ENCODE measurements around the gene BAD.
"Not testable (repeated sequence)": the region's sequence is repeated elsewhere in the genome, so short reads cannot be mapped to it uniquely, and the experiment has no call there.

BAD gene

DNA sequence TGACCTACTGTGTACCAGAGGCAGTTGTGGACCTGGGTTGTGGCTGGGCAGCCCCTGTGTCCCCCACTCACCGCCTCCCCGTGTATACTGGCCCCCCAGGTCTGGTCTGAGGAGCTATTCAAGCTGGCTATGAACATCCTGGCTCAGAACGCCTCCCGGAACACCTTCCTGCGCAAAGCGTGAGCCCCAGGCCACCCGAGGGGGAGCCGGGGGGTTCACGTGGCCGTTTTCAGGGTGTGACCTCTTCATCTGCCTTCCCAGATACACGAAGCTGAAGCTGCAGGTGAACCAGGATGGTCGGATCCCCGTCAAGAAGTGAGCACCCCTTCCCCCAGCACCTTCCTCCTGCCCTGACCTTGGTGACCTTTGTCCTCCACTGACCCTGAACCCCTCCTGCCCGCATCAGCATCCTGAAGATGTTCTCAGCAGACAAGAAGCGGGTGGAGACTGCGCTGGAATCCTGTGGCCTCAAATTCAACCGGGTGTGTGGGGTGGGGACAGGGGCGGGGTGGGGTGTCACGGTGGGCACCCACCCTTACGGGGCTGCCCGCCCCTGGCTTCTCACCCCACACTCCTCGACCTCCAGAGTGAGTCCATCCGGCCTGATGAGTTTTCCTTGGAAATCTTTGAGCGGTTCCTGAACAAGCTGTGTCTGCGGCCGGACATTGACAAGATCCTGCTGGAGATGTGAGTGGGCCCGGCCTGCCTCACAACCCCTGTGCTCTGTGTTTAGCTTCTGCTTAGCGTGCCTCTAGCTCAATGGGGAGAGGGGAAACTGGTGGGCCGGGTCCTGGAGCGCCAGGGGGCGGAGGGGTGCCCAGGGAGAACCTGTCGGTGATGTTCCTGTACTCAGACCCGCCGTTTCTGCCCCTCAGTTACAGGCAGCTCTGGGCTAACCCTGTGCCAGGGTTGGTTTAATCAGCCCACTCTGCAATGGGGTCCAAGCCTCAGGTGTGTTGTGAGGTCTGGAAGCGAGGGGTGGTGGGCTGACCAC lies 29.0 kb downstream of the BAD start:
- no peak for DNase-seq

DNA sequence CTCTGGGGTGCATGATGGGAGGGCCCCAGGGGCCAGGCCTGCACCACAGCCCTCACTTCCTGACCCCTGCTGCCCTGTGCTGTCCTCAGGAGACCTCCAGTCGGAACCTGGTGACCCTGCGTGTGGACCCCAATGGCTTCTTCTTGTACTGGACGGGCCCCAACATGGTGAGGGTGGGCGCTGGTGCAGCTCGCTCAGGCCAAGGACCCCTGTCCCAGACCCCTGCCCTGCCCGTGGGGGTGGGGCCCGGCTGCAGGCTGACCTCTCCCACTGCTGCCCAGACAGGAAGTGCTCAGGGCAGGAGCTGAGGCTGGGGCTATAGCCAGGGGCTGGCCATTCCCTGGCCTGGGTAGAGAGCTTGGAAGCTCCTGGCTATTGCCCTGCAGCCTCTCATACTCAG lies 30.1 kb downstream of the BAD start:
- no peak for DNase-seq

DNA sequence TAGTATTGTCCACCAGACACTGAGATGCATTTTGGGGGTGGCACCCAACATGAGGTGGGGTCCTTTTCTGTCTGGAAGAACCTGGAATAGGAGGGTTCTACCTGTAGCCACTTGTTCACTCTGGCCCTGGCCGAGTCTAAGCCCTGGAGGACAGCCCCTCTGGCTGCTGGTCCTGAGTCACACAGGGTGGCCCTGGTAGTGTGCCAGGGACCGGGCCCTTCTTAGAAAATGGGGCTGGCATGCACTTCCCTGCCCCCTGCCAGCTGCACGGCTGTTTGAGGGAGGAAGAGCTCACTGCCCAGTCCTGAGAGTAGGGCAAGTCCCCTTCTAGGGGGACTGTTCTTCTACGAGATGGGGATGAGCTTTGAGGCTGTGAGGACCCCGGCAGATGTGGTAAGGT lies 31.0 kb downstream of the BAD start:
- peak; percentile 58 for DNase-seq

DNA sequence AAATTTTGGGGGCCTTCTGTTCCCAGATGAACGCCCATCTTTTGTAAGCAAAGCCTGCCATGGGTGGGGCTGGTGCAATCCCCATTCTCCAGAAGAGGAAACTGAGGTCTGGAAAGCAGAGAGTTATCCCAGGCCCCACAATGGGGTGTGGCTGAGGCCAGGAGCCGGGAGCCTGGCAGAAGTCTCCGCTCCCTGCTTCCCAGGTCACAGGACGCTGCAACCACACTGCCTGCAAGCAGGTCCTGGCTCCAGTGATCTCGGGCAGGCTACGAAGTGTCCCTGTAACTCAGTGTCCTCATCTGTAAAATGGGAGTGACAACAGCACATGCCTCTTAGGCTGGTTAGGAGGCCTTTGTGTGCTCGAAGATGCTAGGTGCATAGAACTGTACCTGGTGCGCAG lies 31.4 kb downstream of the BAD start:
- DNase-seq: no peak

DNA sequence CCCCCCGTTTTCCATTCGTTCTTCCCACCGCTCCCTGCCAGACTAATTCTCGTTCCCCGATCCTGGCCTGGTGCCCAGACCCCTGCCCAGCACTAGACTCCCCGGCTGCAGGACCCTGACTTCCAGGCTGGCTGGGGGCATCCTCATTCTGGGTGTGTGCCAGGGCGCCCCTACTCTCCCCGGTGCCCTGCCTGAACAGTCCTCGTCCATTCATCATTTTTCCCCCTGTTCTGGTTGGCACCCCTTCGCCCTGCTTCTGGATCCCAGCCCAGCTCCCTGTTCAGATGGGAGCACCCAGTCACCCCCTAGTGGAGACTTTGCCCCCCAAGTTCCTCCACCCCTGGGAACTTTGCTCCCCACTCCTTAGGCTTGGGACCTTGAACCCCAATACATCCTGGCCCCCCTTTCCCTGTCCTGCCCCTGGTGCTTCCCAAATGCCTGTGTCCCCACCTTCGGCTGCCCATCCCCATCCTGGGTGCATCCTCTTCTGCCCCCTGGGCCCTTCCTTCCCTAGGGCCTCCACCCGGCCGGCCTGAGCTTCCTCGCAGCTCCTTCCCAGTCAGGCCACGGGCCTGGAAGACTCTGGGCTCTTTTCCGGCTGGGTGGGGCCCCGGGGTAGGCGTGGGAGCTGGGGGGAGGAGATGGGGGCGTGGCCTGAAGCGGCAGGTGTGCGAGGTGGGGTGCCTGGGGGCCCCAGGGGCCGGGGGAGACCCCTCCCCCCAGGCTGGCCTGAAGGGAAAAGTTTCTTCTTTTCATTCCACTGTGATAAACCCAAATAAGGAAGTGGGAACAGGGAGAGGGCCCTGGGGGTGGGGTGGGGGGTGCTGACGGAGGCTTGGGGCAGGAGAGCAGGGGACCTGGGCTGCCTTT lies 32.2 kb downstream of the BAD start:
- DNase-seq: peak; percentile 61

- DNase-seq: no peak
Observed at GRCh38 chr11:64251753-64252002, 32.8 kb downstream of the BAD start.

- peak; percentile 63 for DNase-seq
Observed at GRCh38 chr11:64251016-64251752, 33.3 kb downstream of the BAD start, which contains the start of gene PLCB3. TSS of gene PLCB3 (plus strand) at chr11:64251530. CDS start at chr11:64251650, 120 bp downstream.

DNA sequence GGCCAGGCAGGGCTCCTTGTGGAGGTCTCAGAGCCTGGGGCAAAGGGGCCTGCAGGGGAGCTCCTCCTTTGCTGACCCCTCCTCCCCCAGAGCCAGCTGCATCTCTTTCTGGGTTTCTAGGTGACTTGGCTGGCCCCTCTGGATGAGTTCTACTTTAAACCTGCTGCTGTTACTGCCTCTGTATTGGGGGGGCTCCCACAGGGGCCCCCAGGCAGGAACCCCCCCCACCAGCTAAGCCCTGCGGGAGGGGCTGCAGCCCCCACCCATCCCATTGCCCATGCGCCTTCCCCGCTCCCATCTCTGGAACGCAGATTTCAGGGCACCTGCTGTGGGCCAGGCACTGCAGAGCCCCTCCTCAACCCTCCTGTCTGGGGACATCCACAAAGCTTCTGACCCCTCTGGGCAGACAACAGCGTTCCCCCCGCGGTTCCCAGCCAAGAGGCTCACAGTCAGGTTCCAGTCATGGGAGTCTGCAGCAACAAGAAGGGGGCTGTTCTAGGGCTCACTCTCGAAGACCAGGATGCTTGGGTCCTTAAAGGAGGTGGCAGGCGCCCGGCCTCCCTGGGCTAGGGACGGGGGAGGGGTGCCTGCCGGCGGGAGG lies 34.0 kb downstream of the BAD start:
- DNase-seq: no peak

- no peak for DNase-seq
Observed at GRCh38 chr11:64249563-64250414, 34.7 kb downstream of the BAD start.

DNA sequence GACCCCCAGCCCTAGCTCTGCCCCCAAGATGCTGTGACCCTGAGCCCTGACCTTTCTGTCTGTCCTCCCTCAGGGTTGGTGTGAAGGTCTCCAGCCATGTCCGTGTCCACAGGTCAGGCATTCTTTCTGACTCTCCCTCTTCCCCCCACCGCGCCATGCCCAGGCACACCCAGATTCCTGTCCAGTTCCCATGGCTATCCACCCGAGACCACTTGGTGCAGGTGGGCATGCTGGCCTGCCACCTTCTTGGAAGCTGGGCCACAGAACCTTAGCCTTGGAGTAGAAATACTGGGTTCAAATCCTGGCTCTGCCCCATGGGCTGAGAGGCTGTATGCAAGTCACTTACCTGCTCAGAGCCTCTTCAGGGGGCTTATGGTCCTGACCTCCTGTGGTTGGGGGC lies 35.4 kb downstream of the BAD start:
- no peak for DNase-seq

- DNase-seq: no peak
Observed at GRCh38 chr11:64248578-64248977, 35.9 kb downstream of the BAD start.

DNA sequence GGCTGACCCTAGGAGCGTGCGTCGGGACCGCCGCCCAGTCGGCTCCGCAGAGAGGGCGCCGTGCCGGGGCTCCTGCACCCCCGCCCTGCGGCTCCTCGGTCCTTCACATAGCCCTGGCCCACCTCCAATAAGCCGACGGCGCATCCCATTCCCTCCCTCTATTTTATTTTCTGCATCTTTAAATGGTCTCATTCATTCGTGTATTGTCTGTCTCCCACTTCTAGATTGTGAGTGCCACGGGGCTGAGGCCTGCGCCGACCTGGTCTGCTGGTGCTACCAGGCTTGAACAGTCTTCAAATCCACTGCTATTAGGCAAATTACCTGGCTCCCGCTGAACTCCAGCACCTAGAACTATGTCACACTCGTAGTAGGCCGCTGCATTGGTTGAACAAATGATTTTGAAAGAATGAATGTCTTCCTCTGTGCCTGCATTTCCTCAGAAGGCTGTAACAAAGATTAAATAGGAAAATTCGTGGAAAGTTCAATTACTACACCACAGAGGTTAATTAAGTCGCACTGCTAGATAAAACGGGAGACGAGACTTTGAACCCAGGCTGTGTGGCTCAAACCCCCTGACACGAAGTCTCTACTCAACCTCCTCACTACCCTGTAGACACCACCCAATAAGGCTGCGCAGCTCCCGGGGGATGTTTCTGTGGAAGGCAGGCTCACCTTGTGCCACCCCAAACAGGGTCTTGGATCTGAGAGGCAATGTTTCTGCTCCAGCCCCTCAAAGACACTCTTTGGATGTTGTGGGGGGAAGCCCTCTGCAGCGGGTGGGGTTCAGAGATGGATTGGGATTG lies 36.5 kb downstream of the BAD start:
- DNase-seq: no peak

DNA sequence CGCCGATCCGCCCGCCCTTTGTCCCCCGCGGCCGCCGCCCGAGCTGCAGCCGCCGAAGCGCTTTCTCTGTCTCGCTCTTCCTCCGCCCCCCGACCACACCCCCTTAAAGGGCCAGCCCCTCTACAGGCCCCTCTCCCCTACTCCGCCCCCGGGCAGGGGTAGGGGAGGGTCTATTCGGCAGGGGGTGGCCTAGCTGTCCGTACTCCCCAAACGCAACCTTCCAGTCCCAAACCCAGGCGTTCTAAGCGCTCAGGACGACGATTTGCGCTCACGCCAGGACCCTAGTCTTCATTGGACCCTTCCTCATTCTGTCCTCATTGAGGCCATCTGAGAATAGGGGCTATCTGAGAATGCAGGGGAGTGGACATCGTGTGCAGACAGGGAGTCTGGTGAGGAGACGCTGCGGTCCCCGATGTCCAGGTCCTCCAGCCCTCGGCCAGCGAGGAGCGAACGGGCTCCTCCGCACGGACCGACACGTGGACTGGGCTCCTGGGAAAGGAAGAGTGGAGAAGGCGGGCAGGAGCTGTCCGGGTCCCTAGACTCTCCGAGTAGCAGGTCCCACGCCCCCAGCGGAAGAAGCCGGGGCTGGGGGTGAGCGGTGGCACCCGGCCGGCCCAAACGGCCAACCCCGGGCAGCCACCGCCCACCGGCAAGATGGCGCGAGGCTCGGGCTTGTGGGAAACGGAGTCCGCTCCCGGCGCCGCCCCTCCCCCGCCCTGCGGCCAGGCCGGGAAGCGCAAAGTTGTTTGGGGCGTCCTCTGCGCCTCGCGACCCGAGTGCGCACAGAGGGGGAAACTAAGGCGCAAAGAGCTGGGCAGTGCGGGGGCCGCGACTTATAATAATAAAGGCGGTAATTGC lies 37.4 kb downstream of the BAD start, which contains the start of gene PPP1R14B:
TSS of gene PPP1R14B (minus strand) at position 73 of the 858 bp plus-strand sequence. CDS start 270 bp downstream, outside the sequence.
- peak; percentile 94 for DNase-seq

GRCh38 chr11:64246621-64246870 lies 37.9 kb downstream of the BAD start:
- DNase-seq: not testable (repeated sequence)

DNA sequence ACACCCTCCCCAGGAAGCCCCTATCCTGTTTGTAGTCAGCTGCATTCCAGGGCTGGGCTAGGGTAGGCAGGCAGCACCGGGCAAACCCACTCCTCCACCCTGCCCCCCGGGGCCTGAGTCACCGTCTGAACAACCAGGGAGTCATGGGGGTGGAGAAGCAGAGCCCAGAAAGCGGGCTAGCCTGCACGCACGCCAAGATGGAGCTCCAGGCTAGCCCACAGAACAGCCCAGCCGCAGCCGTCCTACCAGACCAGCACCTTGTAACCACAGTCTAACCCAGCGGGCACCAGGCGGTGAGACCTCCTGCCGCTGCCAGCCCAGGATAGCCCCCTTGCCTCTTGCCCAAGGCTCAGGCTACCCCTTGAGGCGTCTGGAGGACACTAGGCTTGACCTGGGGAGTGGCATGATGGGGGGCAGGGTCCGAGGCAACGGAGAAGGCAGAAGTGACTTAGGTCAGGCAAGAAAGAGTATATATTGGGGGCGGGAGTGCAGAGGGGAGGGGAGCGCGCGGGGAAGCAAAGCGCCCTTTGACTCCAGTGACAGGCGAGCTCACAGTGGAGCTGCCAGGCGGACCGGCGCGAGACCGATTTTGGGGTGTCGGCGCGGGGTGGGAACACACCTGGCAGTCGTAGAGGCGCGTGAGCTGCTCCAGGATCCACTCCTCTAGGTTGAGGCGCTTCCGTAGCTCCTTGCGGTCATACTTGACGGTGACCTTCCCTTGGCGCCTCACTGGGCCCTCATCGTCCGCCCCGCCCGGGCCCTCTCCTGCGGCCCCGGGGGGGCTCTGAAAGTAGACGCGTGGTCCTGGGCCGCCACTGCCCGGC lies 38.5 kb downstream of the BAD start:
- peak; percentile 87 for DNase-seq

DNA sequence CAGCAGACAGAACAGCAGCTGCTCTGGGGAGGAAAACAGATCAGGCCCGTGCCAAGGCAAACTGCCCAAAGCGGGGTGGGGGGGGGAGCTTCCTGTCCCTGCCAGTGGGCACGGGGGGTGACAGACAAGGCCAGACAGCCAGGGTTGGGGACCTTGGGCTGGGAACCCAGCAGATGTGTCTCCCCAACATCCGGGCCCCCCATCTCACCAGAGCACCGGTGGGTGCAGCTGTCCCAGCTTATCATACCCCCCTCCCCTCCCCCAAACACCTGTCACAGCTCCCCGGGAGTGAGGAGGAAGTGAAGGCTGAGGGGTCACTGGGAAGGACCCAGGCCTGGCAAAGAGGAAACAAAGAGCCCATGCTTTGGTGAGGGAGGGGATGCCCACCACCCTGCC lies 39.1 kb downstream of the BAD start:
- peak; percentile 57 for DNase-seq

DNA sequence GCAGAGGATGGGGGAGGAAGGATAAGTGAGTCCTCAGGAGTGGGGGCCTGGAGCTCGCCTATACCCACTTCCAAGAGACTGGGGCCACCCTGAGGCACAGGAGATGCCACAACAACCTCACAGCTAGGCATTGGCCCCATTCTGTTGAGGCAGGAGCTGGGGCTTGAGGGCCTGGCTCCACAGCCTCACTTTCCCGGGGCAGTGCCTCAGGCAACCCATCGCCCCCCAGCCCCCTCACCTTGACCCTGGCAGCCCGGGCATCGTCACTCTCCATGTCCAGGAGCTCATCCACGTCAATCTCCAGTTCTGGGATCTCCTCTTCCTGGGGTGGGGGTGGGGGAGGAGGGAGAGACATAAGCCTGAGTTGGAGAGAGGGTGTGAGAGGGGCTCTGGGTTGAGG lies 39.5 kb downstream of the BAD start:
- DNase-seq: peak; percentile 38

- DNase-seq: no peak
Observed at GRCh38 chr11:64244107-64244506, 40.4 kb downstream of the BAD start.

GRCh38 chr11:64243236-64243854 lies 41.1 kb downstream of the BAD start:
- DNase-seq: no peak
